Measurements from ENCODE around the gene KRI1. TPM values are rescaled to one million over a fixed set of nuclear protein-coding genes. Genes with fewer than 3 reads are reported as not detected.

The KRI1 gene
- total RNA-seq, 1 donor from 2014 or later = 35.0 TPM

GRCh38 chr19:10603084-10603872, 37.5 kb upstream of the KRI1 start:
- H3K36me3 Mint-ChIP-seq (ENCODE audit: insufficient read depth) = no peaks in the 10 kb centered on the region
- no peak for DNase-seq (ENCODE audit: low spot score, unreplicated experiment)

GRCh38 chr19:10602330-10603083, 36.7 kb upstream of the KRI1 start:
- Mint-ChIP-seq H3K9me3 (ENCODE audit: low read depth) (no peaks in the 10 kb centered on the region), H3K4me3 (ENCODE audit: low read depth) (peak overlapping the region; percentile 78), H3K27me3 (peaks cover 7% of the 10 kb centered on the region), H3K27ac (peak overlapping the region; percentile 90), H3K36me3 (ENCODE audit: insufficient read depth) (no peaks in the 10 kb centered on the region), H3K4me1 (ENCODE audit: low read depth) (peaks cover 12% of the 10 kb centered on the region)
- no peak for TF ChIP-seq CTCF (IDR thresholded peaks at IDR 0.05; ENCODE audit: unreplicated experiment)
- peak; percentile 77 for DNase-seq (ENCODE audit: low spot score, unreplicated experiment)

More at GRCh38 chr19:10603084-10603872, 37.5 kb upstream of the KRI1 start:
- Mint-ChIP-seq H3K27me3 (peaks cover 7% of the 10 kb centered on the region), H3K4me3 (ENCODE audit: low read depth) (peak overlapping the region; percentile 78), H3K4me1 (ENCODE audit: low read depth) (peaks cover 12% of the 10 kb centered on the region), H3K27ac (peak overlapping the region; percentile 90), H3K9me3 (ENCODE audit: low read depth) (no peaks in the 10 kb centered on the region)
- TF ChIP-seq CTCF (IDR thresholded peaks at IDR 0.05; ENCODE audit: unreplicated experiment) = no peak

- peaks cover 12% of the 10 kb centered on the region for H3K4me1 Mint-ChIP-seq (ENCODE audit: low read depth)
- no peaks in the 10 kb centered on the region for H3K36me3 Mint-ChIP-seq (ENCODE audit: insufficient read depth)
- no peak for TF ChIP-seq CTCF (IDR thresholded peaks at IDR 0.05; ENCODE audit: unreplicated experiment)
- DNase-seq (ENCODE audit: low spot score, unreplicated experiment) = no peak
- peak overlapping the region; percentile 75 for H3K4me3 Mint-ChIP-seq (ENCODE audit: low read depth)
- peaks cover 7% of the 10 kb centered on the region for H3K27me3 Mint-ChIP-seq
- H3K9me3 Mint-ChIP-seq (ENCODE audit: low read depth) = no peaks in the 10 kb centered on the region
- H3K27ac Mint-ChIP-seq = peak overlapping the region; percentile 59
These were observed 36.2 kb upstream of the KRI1 start for GRCh38 chr19:10601999-10602329.

- Mint-ChIP-seq H3K27ac (no peak overlapping the region), H3K36me3 (ENCODE audit: insufficient read depth) (no peaks in the 10 kb centered on the region), H3K4me1 (ENCODE audit: low read depth) (peaks cover 12% of the 10 kb centered on the region), H3K9me3 (ENCODE audit: low read depth) (no peaks in the 10 kb centered on the region), H3K4me3 (ENCODE audit: low read depth) (no peak overlapping the region), H3K27me3 (peaks cover 10% of the 10 kb centered on the region)
- TF ChIP-seq CTCF (IDR thresholded peaks at IDR 0.05; ENCODE audit: unreplicated experiment) = no peak
- no peak for DNase-seq (ENCODE audit: low spot score, unreplicated experiment)
These were observed 34.3 kb upstream of the KRI1 start for GRCh38 chr19:10600149-10600548.

- Mint-ChIP-seq H3K9me3 (ENCODE audit: low read depth) (no peaks in the 10 kb centered on the region), H3K4me1 (ENCODE audit: low read depth) (no peaks in the 10 kb centered on the region), H3K4me3 (ENCODE audit: low read depth) (no peak overlapping the region), H3K27ac (peak overlapping the region; percentile 10), H3K36me3 (ENCODE audit: insufficient read depth) (no peaks in the 10 kb centered on the region), H3K27me3 (peaks cover 8% of the 10 kb centered on the region)
- TF ChIP-seq CTCF (IDR thresholded peaks at IDR 0.05; ENCODE audit: unreplicated experiment) = no peak
- DNase-seq (ENCODE audit: low spot score, unreplicated experiment) = no peak
These were observed 28.2 kb upstream of the KRI1 start for GRCh38 chr19:10593820-10594637.
